ENCODE results near the gene ABCG2. TPM values are rescaled to one million over a fixed set of nuclear protein-coding genes. Genes with fewer than 3 reads are reported as not detected.

The ABCG2 gene
- total and polyA plus RNA-seq, 3 donors from 2014 or later = 4.3 to 9.5 (median 9.4) TPM

DNA sequence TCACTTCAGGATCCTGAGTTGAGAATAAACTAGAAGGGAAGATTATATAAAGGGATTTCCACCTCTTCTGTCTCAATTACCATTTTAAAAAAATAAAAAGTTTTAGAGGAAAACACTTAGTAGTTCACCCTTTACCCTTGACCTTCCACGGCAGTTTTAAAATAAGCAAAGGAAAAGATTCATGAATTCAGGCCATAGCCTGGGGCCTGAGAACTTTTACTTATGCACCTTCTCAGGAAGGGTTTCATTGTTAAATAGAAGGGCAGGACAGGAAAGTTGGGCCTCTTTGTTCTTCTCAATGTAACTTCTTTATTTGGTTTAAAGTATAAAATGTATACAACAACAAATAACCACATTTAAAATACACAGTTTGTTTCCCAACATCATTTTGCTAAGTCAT is 96.1 kb downstream of the ABCG2 start:
- intact Hi-C loops (cut with DNase I; ENCODE audit: low total_unique reads) = no loop called here
- DNase-seq = no peak
- H3K4me3 ChIP-seq = no peak overlapping the region
- TF ChIP-seq POLR2A (IDR thresholded peaks at IDR 0.05) = no peak
- TF ChIP-seq, protein P1, sequence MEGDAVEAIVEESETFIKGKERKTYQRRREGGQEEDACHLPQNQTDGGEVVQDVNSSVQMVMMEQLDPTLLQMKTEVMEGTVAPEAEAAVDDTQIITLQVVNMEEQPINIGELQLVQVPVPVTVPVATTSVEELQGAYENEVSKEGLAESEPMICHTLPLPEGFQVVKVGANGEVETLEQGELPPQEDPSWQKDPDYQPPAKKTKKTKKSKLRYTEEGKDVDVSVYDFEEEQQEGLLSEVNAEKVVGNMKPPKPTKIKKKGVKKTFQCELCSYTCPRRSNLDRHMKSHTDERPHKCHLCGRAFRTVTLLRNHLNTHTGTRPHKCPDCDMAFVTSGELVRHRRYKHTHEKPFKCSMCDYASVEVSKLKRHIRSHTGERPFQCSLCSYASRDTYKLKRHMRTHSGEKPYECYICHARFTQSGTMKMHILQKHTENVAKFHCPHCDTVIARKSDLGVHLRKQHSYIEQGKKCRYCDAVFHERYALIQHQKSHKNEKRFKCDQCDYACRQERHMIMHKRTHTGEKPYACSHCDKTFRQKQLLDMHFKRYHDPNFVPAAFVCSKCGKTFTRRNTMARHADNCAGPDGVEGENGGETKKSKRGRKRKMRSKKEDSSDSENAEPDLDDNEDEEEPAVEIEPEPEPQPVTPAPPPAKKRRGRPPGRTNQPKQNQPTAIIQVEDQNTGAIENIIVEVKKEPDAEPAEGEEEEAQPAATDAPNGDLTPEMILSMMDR (IDR thresholded peaks at IDR 0.05) = no peak
- no peaks in the 10 kb centered on the region for H3K27me3 ChIP-seq
- peaks cover 2% of the 10 kb centered on the region for H3K36me3 ChIP-seq (ENCODE audit: low read depth, missing control alignments)
- H3K9me3 ChIP-seq = no peaks in the 10 kb centered on the region
- no peaks in the 10 kb centered on the region for H3K4me1 ChIP-seq
- no peak overlapping the region for H3K27ac ChIP-seq
- 44 to 58% methylated on average over 1 of the region's 1 CpG for WGBS, 2 donors

DNA sequence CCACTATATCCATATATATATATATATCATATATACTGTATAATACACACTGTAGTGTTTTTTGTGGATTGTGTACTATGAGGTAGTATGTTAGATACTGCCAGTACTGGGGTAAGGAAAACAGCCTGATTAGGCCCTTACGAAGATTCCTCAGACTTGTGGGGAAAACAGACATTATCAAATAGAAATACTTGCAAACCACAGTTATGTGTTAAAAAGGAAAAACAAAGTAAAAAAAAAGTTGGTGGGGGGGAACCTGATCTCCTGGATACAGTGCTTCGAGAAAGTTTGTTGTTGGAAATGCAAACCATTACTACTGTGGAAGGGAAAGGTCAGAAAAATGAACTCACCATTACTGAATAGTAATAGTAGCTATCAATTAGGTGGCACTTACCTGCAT is 98.0 kb downstream of the ABCG2 start:
- Histone ChIP-seq H3K27ac (no peak overlapping the region), H3K4me3 (no peak overlapping the region), H3K9me3 (no peaks in the 10 kb centered on the region), H3K27me3 (no peaks in the 10 kb centered on the region), H3K4me1 (no peaks in the 10 kb centered on the region), H3K36me3 (ENCODE audit: low read depth, missing control alignments) (no peaks in the 10 kb centered on the region)
- intact Hi-C loops (cut with DNase I; ENCODE audit: low total_unique reads) = no loop called here
- TF ChIP-seq POLR2A (IDR thresholded peaks at IDR 0.05) = no peak
- TF ChIP-seq, protein P1 (IDR thresholded peaks at IDR 0.05) = no peak
- 73 to 87% methylated on average over 2 of the region's 2 CpGs for WGBS, 2 donors
- no peak for DNase-seq

DNA sequence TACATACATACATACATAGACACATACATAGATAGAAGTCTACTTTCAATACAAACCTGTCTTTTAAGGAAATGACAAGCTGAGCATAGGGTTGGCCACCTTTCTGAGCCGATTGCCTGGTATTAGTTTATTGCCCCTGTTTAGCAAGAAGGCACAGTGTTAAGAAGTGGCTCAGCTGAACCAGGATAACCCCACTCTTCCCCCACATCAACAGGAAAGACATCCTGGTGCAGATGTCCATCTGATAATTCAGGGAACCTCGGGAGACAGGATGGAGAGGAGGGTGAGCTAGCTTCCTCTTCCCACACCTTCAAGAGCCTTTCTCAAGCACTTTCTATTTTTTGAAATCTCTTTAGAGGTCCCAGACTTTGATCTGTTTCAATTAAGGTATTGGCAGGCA is 98.7 kb downstream of the ABCG2 start:
- H3K27ac ChIP-seq = no peak overlapping the region

DNA sequence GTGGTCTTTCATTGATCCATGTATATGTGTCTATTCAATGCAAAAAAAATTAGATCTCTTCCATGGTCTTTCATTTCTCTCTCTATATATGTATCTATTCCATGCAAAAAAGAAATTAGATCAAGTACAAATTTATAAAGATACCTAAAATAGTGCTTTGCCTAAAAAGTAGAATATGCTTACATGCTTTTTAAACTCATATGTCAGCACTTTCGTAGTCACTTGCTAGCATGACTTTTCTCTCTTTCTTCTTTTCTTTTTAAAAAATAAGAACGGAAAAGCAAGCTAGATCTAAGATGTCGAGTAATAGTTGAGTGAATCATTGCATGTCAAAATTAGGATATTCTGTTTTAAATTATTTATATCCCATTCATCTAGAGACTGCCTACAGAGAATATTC is 100.1 kb downstream of the ABCG2 start:
- no peaks in the 10 kb centered on the region for H3K27me3 ChIP-seq
- TF ChIP-seq, protein P1 (IDR thresholded peaks at IDR 0.05) = no peak
- TF ChIP-seq POLR2A (IDR thresholded peaks at IDR 0.05) = no peak
- 91 to 96% methylated on average over 3 of the region's 3 CpGs for WGBS, 2 donors
- H3K36me3 ChIP-seq (ENCODE audit: low read depth, missing control alignments) = no peaks in the 10 kb centered on the region
- no peak overlapping the region for H3K27ac ChIP-seq
- intact Hi-C loops (cut with DNase I; ENCODE audit: low total_unique reads) = no loop called here
- no peaks in the 10 kb centered on the region for H3K4me1 ChIP-seq
- H3K4me3 ChIP-seq = no peak overlapping the region
- no peaks in the 10 kb centered on the region for H3K9me3 ChIP-seq
- no peak for DNase-seq

More for the DNA sequence above, 98.7 kb downstream of the ABCG2 start:
- Histone ChIP-seq H3K4me1 (no peaks in the 10 kb centered on the region), H3K27me3 (no peaks in the 10 kb centered on the region), H3K9me3 (no peaks in the 10 kb centered on the region), H3K36me3 (ENCODE audit: low read depth, missing control alignments) (no peaks in the 10 kb centered on the region), H3K4me3 (no peak overlapping the region)
- WGBS, 2 donors = 60 to 61% methylated on average over 2 of the region's 2 CpGs
- no peak for TF ChIP-seq POLR2A (IDR thresholded peaks at IDR 0.05)
- intact Hi-C loops (cut with DNase I; ENCODE audit: low total_unique reads) = no loop called here
- no peak for DNase-seq

DNA sequence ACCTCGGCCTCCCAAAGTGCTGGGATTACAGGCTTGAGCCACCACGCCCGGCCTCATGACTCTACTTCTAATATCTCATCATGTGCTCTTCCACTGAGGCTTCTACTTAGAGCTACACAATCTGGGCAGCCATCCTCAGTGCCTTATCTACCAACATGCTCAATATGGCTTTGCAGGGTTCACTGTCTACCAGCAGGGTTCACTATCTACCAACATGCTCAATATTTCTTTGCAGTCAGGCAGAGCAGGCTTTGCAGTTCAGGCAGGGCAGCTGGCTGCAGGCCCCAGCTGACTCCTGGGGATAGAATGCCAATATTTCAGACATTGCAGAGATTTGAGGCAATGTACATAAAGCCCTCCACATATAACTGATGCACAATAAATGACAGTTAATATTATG is 103.5 kb downstream of the ABCG2 start:
- peak; percentile 62 for DNase-seq
- Histone ChIP-seq H3K27me3 (no peaks in the 10 kb centered on the region), H3K36me3 (ENCODE audit: low read depth, missing control alignments) (no peaks in the 10 kb centered on the region), H3K4me1 (no peaks in the 10 kb centered on the region), H3K27ac (no peak overlapping the region), H3K9me3 (no peaks in the 10 kb centered on the region), H3K4me3 (no peak overlapping the region)
- TF ChIP-seq, protein P1 (IDR thresholded peaks at IDR 0.05) = peak in 2 of 3 experiments; percentile 42 to 48
- no peak for TF ChIP-seq POLR2A (IDR thresholded peaks at IDR 0.05)
- 75 to 94% methylated on average over 3 of the region's 3 CpGs for WGBS, 2 donors
- intact Hi-C loops (cut with DNase I; ENCODE audit: low total_unique reads) = no loop called here

Data from testis (tissue), 3 donors.